Thoracic aorta (tissue), 2 donors: ENCODE data around the gene STIM2. TPM values are rescaled to one million over a fixed set of nuclear protein-coding genes. Genes with fewer than 3 reads are reported as not detected.
A peak's percentile ranks its signal among the peaks of the same experiment; 100 is the strongest.

Experiments
- ATAC-seq: fragments of 150-250 bp; one replicate; pipeline ENCODE4 v1.8.0; 2017; ENCODE audit warnings: low read depth; ENCODE audit not compliant: insufficient number of reproducible peaks, low FRiP score
- DNase-seq: peaks from one replicate; pipeline ENCODE4 v3.0.0-alpha.2; 2020; ENCODE audit warnings: low spot score
- H3K27ac ChIP-seq, 2 donors: fragments of 200-600 bp; sonication (generic); 1 replicate in 1 of 2; 2 replicates in 1 of 2; pipeline ENCODE4 v1.5.1; 2016; ENCODE audit warnings: mild to moderate bottlenecking in 2 of 2, moderate library complexity in 2 of 2
- H3K27me3 ChIP-seq: fragments of 200-600 bp; sonication (generic); replicated peaks from 2 replicates; pipeline ENCODE4 v1.6.0; 2016; ENCODE audit warnings: mild to moderate bottlenecking; ENCODE audit not compliant: insufficient read depth
- H3K36me3 ChIP-seq: fragments of 200-600 bp; sonication (generic); one replicate; pipeline ENCODE4 v1.5.1; 2016
- H3K4me1 ChIP-seq, 2 donors: fragments of 200-600 bp; sonication (generic); 1 replicate in 1 of 2; 2 replicates in 1 of 2; pipeline versions ENCODE4 v1.5.1 to v1.6.0; 2016; ENCODE audit warnings: low read depth in 2 of 2, mild to moderate bottlenecking in 1 of 2; ENCODE audit not compliant: control insufficient read depth in 1 of 2
- H3K4me3 ChIP-seq: fragments of 200-600 bp; sonication (generic); 2 replicates; pipeline ENCODE4 v1.5.1; 2016; ENCODE audit warnings: mild to moderate bottlenecking
- H3K9me3 ChIP-seq: fragments of 200-600 bp; sonication (generic); 2 replicates; pipeline ENCODE4 v1.5.1; 2016
- total RNA-seq, 2 donors: library from RNA; depleted of rRNA; stranded (reverse); fragments of >200 nt; gene quantifications; one replicate each; pipeline versions ENCODE4 v1.1.0 to v1.2.3, GENCODE V29; 2016
- TF ChIP-seq, protein P1 (sequence below): fragments of 200-600 bp; sonication (generic); IDR thresholded peaks from one replicate; pipeline ENCODE4 v1.5.1; 2019; ENCODE audit warnings: antibody characterized with exemption

The STIM2 gene
- total RNA-seq, 2 donors from 2014 or later: 14.3 to 53.3 TPM

DNA sequence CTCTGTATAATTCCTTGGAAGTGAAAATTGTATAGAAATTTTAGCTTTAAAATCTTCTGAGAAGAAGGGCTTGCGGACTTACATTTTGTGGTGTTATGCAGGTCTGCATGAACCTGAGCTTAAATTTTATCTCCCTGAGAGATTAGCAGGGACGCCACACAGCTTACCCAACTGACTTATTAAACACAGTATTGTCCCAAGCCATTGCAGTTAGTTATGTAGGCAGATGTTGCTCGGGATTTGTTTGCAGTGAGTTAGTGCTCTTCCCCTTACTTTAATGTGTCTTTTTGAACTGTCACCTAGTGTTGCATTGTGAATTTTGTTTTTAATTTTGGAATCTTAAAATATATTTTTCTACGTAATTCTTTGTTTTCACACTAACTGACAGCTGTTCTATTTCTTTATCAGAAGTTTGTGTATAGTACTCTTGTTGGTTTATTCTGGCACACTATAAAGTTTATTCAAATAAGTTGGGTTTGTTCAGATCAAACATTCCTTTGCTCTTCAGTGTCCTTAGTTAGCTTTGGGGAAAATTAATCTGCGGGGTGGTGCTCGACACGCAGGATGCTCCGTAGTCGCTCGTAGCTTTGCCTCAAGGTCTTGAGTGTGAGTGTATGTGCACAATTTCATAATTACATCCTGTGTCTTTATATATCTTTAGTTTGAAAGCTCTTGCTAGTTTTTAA, 145.4 kb downstream of the STIM2 start:
- Histone ChIP-seq H3K4me3 (peak overlapping the region; percentile 50), H3K27ac (peak overlapping the region in 1 of 2 donors; percentile 3), H3K9me3 (no peaks in the 10 kb centered on the region), H3K36me3 (no peaks in the 10 kb centered on the region), H3K4me1 (peaks cover 0 to 31% of the 10 kb centered on the region in 2 donors), H3K27me3 (no peaks in the 10 kb centered on the region)
- ATAC-seq (no peak), DNase-seq (no peak)
- TF ChIP-seq, protein P1, sequence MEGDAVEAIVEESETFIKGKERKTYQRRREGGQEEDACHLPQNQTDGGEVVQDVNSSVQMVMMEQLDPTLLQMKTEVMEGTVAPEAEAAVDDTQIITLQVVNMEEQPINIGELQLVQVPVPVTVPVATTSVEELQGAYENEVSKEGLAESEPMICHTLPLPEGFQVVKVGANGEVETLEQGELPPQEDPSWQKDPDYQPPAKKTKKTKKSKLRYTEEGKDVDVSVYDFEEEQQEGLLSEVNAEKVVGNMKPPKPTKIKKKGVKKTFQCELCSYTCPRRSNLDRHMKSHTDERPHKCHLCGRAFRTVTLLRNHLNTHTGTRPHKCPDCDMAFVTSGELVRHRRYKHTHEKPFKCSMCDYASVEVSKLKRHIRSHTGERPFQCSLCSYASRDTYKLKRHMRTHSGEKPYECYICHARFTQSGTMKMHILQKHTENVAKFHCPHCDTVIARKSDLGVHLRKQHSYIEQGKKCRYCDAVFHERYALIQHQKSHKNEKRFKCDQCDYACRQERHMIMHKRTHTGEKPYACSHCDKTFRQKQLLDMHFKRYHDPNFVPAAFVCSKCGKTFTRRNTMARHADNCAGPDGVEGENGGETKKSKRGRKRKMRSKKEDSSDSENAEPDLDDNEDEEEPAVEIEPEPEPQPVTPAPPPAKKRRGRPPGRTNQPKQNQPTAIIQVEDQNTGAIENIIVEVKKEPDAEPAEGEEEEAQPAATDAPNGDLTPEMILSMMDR: no peak

DNA sequence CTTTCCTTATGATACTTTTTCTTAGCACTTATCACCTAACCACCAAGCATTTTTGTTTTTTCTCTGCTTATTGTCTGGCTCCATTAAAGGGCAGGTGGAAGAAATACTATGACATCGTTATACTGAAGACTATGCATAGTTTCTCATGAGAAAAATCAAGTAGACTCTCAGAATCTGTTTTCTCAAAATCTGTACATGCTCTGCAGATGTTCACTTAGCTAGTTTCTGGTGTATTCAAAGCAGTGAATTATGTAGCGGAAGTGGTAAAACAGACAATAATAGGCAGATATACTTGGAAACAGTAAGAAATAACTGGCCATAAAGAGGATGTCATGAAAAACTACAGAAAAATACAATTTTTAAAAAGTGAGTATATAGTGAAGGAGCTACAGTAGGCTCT, 146.0 kb downstream of the STIM2 start:
- no peaks in the 10 kb centered on the region for H3K36me3 ChIP-seq
- peak overlapping the region; percentile 50 for H3K4me3 ChIP-seq
- no peak for ATAC-seq
- H3K27me3 ChIP-seq: no peaks in the 10 kb centered on the region
- H3K4me1 ChIP-seq: peaks cover 0 to 31% of the 10 kb centered on the region in 2 donors
- no peaks in the 10 kb centered on the region for H3K9me3 ChIP-seq
- TF ChIP-seq, protein P1: no peak
- DNase-seq: no peak
- peak overlapping the region in 1 of 2 donors; percentile 3 for H3K27ac ChIP-seq

DNA sequence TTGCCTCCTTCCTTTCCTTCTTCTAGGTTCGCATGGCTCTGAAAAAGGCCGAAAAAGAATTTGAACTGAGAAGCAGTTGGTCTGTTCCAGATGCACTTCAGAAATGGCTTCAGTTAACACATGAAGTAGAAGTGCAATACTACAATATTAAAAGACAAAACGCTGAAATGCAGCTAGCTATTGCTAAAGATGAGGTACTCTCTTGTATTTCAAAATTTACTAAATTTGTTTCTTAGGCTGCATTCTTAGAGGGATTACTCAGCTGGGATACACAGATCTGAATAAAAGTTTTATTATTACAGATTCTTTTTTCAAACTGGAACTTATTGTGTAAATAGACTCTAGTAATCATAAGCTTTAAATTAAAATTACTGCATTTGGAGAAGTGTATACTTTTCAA, 146.9 kb downstream of the STIM2 start:
- Histone ChIP-seq H3K4me3 (no peak overlapping the region), H3K4me1 (peaks cover 0 to 31% of the 10 kb centered on the region in 2 donors), H3K36me3 (no peaks in the 10 kb centered on the region), H3K27ac (no peak overlapping the region), H3K27me3 (no peaks in the 10 kb centered on the region), H3K9me3 (no peaks in the 10 kb centered on the region)
- ATAC-seq (no peak), DNase-seq (no peak)
- TF ChIP-seq, protein P1: no peak

DNA sequence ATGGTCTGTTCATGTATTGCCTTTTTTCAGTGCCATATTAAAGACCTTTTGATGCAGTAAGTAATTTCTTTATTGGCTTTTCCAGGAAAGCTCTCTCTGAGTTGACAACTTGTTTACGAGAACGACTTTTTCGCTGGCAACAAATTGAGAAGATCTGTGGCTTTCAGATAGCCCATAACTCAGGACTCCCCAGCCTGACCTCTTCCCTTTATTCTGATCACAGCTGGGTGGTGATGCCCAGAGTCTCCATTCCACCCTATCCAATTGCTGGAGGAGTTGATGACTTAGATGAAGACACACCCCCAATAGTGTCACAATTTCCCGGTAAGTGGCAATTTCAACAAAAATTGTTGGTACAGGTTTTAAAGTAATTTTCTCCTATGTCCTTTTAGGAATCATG, 148.0 kb downstream of the STIM2 start:
- Histone ChIP-seq H3K9me3 (no peaks in the 10 kb centered on the region), H3K27me3 (no peaks in the 10 kb centered on the region), H3K4me1 (peaks cover 0 to 31% of the 10 kb centered on the region in 2 donors), H3K4me3 (no peak overlapping the region), H3K27ac (no peak overlapping the region), H3K36me3 (no peaks in the 10 kb centered on the region)
- TF ChIP-seq, protein P1: no peak
- DNase-seq: no peak
- ATAC-seq: no peak

DNA sequence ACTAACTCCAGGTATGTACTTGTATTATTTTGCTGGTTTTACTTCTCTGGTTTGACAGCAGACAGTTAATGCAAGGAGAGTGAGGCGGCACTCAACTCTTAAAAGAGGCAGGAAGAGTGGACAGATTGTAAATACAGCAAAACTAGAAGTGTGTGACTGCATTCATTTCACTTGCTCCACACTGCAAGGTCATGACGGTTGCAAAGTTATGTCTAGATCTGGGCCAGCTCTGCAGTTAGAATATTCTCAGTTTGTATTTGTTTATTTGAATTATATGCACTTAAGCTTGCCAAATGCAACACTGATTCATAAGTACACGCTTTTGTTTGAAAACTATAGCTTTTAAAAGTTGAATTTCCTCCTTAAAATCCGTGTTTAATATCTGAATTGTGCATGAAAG, 148.9 kb downstream of the STIM2 start:
- no peak overlapping the region for H3K27ac ChIP-seq
- TF ChIP-seq, protein P1: no peak
- peaks cover 0 to 31% of the 10 kb centered on the region in 2 donors for H3K4me1 ChIP-seq
- H3K9me3 ChIP-seq: no peaks in the 10 kb centered on the region
- DNase-seq: no peak
- no peaks in the 10 kb centered on the region for H3K36me3 ChIP-seq
- ATAC-seq: no peak
- H3K4me3 ChIP-seq: no peak overlapping the region
- H3K27me3 ChIP-seq: no peaks in the 10 kb centered on the region
